ENCODE data around the gene GOLPH3. TPM values are rescaled to one million over a fixed set of nuclear protein-coding genes. Genes with fewer than 3 reads are reported as not detected.
"Not testable (repeated sequence)": the region's sequence is repeated elsewhere in the genome, so short reads cannot be mapped to it uniquely, and the experiment has no call there.

GOLPH3 gene
- total and polyA plus RNA-seq, 2 of the 8 experiments (the other 6 are each of a cell fraction or from before 2014, with no cell fraction given) = 53.7 to 93.6 TPM

DNA sequence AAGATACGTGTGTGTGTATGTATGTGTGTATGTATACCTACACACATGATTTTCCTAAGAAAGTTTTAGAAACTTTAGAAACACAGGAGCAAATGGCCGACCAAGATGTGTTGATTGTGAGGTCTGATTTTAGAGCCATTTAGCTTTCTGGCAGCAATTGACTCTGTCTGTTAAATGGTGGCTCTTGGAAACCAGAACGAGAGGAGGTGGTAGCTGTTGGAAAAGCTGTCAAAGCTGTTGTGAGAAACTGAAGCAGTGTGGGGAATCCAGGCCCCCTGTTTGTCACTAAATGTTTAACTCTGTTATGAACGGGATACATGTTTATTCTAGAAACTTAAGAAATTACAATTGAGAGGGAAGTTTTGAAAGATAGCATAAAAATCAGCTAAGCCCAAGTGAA is 91.4 kb downstream of the GOLPH3 start (continued):
- TF ChIP-seq SAP30 (IDR thresholded peaks at IDR 0.05; ENCODE audit: insufficient read depth, insufficient replicate concordance, low read length) = no peak
- TF ChIP-seq FOSL1 (IDR thresholded peaks at IDR 0.05; ENCODE audit: insufficient read depth, low read depth, low read length) = no peak
- no peak for TF ChIP-seq GABPA (IDR thresholded peaks at IDR 0.05; ENCODE audit: borderline replicate concordance, insufficient read depth, low read length)
- no peak for TF ChIP-seq USF2 (IDR thresholded peaks at IDR 0.05; ENCODE audit: low read length)
- no peak for TF ChIP-seq TCF12 (IDR thresholded peaks at IDR 0.05; ENCODE audit: low read depth, low read length)
- no peak for TF ChIP-seq BACH1 (IDR thresholded peaks at IDR 0.05; ENCODE audit: low read length)

DNA sequence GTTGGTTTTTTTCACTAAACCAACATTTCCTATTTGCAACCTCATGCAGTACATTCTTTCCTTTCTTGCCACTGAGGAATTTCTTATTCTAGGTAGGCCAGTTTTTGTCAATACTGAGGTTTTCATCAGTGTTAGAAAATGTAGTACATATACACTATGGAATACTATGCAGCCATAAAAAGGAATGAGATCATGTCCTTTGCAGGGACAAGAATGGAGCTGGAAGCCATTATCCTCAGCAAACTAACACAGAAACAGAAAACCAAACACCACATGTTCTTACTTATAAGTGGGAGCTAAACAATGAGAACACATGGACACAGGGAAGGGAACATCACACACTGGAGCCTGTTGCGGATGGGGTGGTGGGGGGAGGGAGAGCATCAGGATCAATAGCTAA is 93.6 kb downstream of the GOLPH3 start:
- H3K23ac ChIP-seq (ENCODE audit: insufficient read length); H2BK5ac ChIP-seq (ENCODE audit: low read depth, low read length); H2BK12ac ChIP-seq (ENCODE audit: low read depth, low read length); H3K36me3 ChIP-seq (ENCODE audit: control insufficient read depth in 2 of 4, insufficient read depth in 4 of 4, low read length in 3 of 4); H2AK5ac ChIP-seq (ENCODE audit: low read depth, low read length); H2BK15ac ChIP-seq (ENCODE audit: low read length); POLR2A ChIA-PET (ENCODE audit: partially characterized antibody); H3K27me3 ChIP-seq (replicated peaks in 1 of 4; ENCODE audit: control insufficient read depth in 3 of 4, extremely low read depth in 1 of 4, insufficient read depth in 3 of 4, low read length in 3 of 4); H3K14ac ChIP-seq (ENCODE audit: insufficient read length); H2AFZ ChIP-seq (ENCODE audit: low read length); H3K9me3 ChIP-seq (ENCODE audit: insufficient read depth in 2 of 2, low read depth in 1 of 2, low read length in 1 of 2); H4K8ac ChIP-seq (ENCODE audit: extremely low read depth, insufficient read depth, low read length); H3K4me2 ChIP-seq (ENCODE audit: insufficient read depth in 1 of 2, low read depth in 2 of 2, low read length in 2 of 2); H3K79me2 ChIP-seq (ENCODE audit: control insufficient read depth in 1 of 2, insufficient read depth in 2 of 2, low read length in 2 of 2); H4K20me1 ChIP-seq (replicated peaks in 1 of 2; ENCODE audit: control insufficient read depth in 1 of 2, insufficient read depth in 2 of 2, low read length in 2 of 2); H3K4ac ChIP-seq (replicated peaks; ENCODE audit: insufficient read length, low read depth, low read length); H3K56ac ChIP-seq (replicated peaks; ENCODE audit: insufficient read length, low read depth, low read length); H3K79me1 ChIP-seq (ENCODE audit: low read depth, low read length); H3K4me1 ChIP-seq (replicated peaks in 1 of 4; ENCODE audit: control insufficient read depth in 3 of 4, insufficient read depth in 4 of 4, low read length in 3 of 4); H3K18ac ChIP-seq (ENCODE audit: extremely low read depth, low read length); H3K27ac ChIP-seq (ENCODE audit: low read depth, low read length); H3K9ac ChIP-seq (replicated peaks in 1 of 4; ENCODE audit: extremely low read depth in 1 of 4, low read depth in 3 of 4, low read length in 3 of 4); H2BK120ac ChIP-seq (replicated peaks; ENCODE audit: low read depth, low read length); H3K4me3 ChIP-seq (ENCODE audit: extremely low read depth in 1 of 4, insufficient read depth in 2 of 4, low read depth in 3 of 4, low read length in 4 of 4); DNase-seq (ENCODE audit: low read depth in 1 of 2, low spot score in 2 of 2); H4K91ac ChIP-seq (replicated peaks; ENCODE audit: insufficient read length, low read length); H3K23me2 ChIP-seq (ENCODE audit: low read depth, low read length); H2BK20ac ChIP-seq (ENCODE audit: low read length); H4K5ac ChIP-seq (ENCODE audit: insufficient read length, low read depth, low read length); FAIRE-seq: not testable (repeated sequence)
- CTCF ChIA-PET (ENCODE audit: partially characterized antibody) = interaction anchor here (0.7 to 1.7 kb wide), 5 partner anchors 13 to 496 kb away, joined by 3 to 6 read pairs (median 4); no protein-coding TSS in a partner anchor
- WGBS, 2 experiments (ENCODE audit: extremely low coverage in 1 of 2, insufficient coverage in 1 of 2, insufficient read length in 1 of 2, insufficient replicate concordance in 2 of 2, low coverage in 1 of 2, low lambda C conversion rate in 2 of 2, missing lambda C conversion rate in 1 of 2) = 50% methylated on average over 1 of the region's 1 CpG; no CpG with 5 or more reads in 1 of the 2 experiments

Measured in H1 (cell line).